ENCODE measurements around the gene NAALADL2.

DNA sequence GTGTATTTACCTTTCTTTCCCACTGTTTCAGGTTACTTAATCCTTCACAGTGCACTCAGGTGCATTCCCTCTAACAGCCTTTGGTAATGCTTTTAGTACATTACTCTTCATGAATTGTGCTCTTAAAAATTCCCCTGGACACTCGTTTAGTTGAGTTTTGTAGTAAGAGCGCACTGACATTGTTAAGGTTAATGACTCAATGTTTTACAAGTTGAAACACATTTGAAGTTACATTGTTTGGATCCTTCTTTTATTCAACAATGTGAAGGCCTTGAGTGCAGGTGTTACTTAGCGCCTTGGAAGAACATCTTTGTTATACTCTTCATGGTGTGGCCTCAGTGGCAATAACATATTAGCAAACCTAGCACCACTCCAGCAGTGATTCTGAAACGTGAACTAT is 739.6 kb downstream of the NAALADL2 start:
- TF ChIP-seq, protein P1, sequence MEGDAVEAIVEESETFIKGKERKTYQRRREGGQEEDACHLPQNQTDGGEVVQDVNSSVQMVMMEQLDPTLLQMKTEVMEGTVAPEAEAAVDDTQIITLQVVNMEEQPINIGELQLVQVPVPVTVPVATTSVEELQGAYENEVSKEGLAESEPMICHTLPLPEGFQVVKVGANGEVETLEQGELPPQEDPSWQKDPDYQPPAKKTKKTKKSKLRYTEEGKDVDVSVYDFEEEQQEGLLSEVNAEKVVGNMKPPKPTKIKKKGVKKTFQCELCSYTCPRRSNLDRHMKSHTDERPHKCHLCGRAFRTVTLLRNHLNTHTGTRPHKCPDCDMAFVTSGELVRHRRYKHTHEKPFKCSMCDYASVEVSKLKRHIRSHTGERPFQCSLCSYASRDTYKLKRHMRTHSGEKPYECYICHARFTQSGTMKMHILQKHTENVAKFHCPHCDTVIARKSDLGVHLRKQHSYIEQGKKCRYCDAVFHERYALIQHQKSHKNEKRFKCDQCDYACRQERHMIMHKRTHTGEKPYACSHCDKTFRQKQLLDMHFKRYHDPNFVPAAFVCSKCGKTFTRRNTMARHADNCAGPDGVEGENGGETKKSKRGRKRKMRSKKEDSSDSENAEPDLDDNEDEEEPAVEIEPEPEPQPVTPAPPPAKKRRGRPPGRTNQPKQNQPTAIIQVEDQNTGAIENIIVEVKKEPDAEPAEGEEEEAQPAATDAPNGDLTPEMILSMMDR (conservative IDR thresholded peaks at IDR 0.05): no peak
- no peak for TF ChIP-seq ZFX (IDR thresholded peaks at IDR 0.05)
